ENCODE results near the gene DLGAP4.
A peak's percentile ranks its signal among the peaks of the same experiment; 100 is the strongest.

Gene DLGAP4

DNA sequence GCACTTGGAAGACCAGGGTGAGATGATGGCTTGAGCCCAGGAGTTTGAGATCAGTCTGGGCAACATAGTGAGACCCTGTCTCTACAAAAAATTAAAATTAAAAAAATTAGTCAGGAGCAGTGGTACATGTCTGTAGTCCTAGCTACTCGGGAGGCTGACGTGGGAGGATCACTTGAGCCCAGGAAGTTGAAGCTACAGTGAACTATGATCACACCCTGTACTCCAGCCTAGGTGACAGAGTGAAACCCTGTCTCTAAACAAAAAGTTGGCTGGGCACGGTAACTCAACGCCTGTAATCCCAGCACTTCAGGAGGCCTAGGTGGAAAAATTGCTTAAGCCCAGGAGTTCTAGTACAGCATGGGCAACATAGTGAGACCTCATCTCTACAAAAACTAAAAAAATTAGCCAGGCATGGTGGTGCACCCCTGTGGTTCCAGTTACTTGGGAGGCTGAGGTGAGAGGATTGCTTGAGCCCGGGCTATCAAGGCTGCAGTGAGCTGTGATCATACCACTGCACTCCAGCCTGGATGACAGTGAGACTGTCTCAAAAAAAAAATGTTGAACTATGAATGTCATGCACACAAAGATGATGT is 174.4 kb downstream of the DLGAP4 start:
- no peak for DNase-seq

- DNase-seq = no peak
Observed at GRCh38 chr20:36481380-36482043, 175.4 kb downstream of the DLGAP4 start.

GRCh38 chr20:36482044-36482473 is 175.9 kb downstream of the DLGAP4 start:
- DNase-seq = no peak

DNA sequence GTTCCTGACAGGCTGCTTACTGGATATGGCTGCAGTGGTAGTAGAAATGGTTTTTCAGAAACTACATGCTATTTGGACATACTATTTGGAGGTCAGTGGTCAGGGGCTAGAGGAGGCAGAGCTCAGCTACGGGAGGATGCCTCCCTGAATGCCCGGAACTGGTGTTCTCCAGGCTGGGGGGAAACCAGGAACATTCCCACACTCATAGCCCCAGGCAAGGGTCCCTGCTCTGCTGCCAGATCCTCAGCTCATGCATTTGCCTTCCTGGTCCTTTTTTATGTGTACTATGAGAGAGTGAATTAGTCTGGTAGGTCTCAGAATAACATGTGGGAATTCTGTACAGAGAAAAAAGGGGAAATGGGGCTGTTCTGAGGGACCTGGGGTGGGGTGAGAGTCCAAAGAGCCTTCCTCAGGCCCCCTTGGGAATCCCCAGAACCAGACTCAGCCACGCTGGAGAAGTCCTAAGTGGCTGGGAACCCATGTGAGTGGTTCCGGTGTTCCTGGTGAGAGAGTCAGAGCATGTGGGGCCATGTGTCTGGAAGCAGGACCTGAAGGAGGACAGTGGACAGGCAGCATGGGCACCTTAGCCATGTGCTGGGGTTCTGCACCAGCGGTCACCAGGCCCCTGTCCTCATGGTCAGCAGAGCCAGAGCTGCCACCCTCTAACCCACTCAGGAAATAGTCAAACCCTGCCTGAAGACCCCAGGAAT is 177.2 kb downstream of the DLGAP4 start:
- DNase-seq = no peak

DNA sequence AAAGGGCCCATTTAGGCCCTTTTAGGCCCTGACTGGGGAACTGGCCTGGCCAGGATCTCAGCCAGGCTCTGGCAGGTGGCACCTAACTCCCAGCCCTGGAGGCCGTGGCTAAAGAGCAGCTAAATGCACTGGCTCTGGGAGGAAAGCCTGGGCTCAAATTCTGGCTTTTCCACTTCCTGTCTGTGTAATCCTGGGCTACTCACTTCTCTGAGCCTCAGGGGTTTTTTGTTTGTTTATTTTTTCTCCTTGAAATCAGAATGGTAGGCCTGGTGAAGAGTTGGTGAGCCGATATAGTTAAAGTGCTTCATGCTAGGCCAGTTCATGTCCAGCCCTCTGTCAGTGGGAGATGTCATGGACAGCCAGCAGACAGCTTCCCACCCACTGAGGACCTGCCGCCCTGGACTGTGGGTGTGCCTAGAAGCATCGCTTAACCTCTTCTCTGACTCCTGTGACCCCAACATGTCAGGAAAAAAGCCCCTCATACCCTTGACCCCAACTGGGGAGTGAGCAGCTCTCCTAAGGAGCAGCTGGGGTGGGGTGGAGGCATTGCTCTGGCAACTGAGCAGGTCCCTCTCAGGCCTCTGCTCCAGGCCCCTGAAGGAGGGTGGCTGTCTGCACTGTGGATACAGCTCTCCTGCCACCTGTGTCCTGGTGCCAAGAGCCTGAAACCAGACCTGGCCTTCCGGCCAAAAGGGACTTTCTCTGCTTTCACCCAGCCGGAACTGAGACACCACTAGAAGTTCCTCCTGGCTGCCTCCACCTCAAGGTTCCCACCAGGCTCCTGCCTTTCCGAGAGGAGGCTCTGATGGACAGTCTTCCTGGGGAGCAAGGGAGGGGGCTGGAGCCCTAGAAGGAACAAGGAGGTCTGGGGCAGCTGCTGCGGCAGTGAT is 178.0 kb downstream of the DLGAP4 start:
- DNase-seq = no peak

GRCh38 chr20:36485286-36485685 is 179.1 kb downstream of the DLGAP4 start:
- no peak for DNase-seq

DNA sequence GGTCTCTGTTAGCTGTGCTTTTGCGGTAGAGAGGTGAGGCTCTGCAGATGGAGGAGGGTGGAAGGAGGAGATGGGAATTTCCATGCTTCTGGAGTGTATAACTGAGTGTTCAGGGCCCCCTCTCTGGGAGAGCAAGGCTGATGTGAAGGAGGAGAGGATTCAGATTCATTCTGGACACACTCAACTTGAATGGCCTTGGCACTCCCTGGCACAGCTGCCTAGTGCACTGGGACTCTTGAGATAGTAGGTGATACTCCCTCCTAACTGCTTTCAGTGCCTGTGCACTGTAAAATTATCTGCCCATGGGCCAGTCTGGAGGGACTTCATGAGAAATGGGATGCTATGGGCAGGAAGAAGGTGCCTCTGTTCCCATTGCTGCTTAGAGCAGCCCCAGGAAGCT is 180.9 kb downstream of the DLGAP4 start:
- no peak for DNase-seq

DNA sequence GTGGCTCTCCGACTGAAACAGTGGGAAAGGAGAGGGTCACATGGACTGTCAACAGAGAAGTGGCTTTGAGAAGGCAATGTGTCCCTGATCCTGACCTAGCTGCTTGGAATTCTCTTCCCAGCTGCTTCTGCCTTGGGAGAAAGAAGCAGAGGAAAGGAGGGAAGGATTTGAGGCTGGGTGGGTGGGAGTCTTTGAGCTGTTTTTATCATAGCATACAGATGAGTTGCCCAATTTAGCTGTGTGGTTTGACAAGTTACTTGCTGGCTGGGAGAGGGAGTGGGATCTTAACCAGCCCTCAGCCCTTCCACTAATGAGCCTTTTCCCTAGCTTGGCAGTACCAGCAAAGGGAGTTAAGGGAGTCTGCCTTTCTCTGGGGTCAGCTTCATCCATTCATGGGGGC is 184.1 kb downstream of the DLGAP4 start:
- no peak for DNase-seq

GRCh38 chr20:36491901-36492617 is 185.9 kb downstream of the DLGAP4 start:
- DNase-seq = no peak

DNA sequence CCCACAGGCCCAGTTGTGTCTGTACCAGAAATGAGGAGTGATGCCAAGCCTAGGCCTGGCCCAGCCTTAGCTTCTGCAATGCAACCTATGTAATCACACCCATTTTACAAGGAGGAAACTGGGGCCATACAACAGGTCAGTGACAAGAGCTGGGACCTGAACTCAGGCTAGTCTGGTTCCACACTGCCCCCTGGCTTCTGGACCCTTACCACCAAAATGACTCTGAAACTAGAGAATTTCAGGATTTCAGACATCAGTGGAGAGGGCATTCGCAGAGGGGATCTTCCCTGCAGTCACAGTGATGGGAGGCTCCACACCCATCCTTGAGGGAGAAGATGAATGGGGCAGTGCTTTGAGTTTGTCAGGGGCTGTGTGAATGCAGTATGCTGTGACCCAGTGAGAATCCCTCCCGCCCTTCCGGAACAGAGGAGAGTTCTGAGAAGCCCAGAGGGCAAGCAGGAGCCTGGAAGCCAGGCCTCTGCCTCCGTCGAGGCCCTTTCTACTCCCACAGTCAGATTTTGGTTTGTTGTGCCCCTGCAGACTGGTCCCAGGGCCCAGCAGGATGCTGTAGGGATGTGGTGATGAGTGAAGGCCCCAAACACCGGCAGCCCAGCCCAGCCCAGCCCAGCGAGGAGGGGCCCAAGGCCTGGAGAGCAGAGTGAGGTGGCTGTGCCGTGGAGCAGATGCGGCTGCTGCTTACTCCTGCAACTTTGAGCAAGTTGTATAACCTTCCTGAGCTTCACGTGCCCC is 187.1 kb downstream of the DLGAP4 start:
- DNase-seq = no peak

GRCh38 chr20:36493801-36494114 is 187.6 kb downstream of the DLGAP4 start:
- DNase-seq = no peak

- no peak for DNase-seq
Observed at GRCh38 chr20:36496707-36497669, 190.8 kb downstream of the DLGAP4 start.

GRCh38 chr20:36497856-36498255 is 191.7 kb downstream of the DLGAP4 start:
- DNase-seq = no peak

DNA sequence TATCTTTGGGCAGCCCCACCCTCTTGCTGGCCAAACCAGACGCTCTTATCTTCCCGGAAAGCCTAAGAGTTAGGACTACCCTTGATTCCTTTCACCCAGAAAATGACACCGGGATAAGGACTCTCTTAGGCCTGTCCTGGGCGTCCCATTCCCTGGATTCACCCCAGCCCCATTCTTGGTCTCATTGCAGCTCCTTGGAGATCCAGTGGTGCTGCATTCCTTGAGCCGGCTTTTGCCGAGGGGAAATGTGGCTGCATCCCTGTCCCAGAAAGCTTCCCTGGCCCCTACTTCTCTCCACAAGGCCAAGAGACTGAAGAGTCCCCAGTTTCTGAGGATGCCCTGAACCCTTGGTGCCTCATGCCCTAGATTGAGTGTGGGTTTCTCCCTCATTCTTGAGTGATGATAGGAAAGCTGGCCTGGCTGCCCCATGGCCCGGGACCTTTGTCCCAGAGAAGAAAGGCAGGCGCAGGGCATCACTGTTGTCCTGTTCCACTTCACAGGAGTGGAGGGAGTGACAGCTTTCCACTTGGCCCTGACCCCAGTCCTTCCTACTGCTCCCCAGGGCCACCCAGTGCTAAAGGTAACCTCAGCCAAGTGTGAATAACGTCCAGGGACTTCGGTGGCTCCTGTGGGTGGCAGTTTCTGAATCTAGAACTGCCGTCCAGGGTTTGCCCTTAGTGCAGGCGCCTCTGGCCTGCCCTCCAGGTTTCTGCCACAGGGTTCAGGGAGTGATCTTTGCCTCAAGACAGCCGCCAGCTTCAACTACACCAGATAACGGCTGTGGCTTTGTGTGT is 192.4 kb downstream of the DLGAP4 start:
- DNase-seq = no peak

DNA sequence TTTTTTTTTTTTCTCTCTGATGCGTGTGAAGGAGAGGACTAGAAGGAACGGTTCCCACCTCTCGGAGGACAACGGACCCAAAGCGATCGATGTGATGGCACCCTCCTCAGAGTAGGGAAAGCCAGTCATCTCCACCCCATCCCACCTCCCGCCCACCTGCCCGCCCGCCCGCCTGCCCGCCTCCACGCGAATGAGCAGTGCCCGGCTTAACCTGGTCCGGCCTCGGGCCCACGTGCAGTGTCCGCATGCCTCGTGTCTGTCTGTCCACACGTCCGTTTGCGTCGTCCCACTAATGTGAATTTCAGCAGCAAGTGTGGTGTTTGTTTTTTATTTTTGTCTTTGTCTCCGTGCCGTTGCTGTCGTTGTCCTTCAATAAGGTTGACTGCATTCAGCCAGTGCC is 193.1 kb downstream of the DLGAP4 start:
- no peak for DNase-seq

GRCh38 chr20:36499723-36500501 is 193.8 kb downstream of the DLGAP4 start:
- DNase-seq = no peak

DNA sequence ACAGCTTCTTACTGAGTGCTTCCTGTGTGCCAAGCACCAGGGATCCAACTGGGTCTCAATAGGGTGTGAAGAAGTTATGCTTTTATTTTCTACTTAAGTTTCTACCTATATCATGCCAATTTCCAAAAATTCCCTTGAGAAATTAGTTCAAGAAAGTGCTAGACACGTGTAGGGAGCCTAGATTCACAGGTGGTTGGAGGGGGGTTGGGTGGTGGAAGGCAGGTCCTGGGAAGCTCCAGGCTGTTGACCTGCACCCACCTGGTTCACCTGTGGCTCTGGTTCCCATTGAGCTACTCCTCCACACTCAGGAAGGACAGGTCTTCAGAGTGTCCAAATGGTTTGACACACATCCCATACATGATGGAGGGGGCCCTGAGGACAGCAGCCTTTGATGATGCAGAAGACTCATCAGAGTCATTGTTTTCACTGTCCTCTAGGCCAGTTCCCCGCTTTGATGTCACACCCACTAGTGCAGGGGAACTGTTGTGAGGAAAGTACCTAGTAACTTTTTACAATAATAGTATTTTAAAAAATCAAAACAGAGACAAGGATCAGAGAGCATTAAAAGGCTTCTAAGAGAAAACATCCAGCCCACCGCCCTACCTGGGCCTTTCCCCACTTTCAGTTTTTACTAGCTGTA is 195.3 kb downstream of the DLGAP4 start:
- DNase-seq = no peak

- DNase-seq = no peak
Observed at GRCh38 chr20:36504295-36504694, 198.2 kb downstream of the DLGAP4 start.

- DNase-seq = peak; percentile 54
Observed at GRCh38 chr20:36506253-36506652, 200.1 kb downstream of the DLGAP4 start.
